OCI-LY3 (cell line): ENCODE measurements around the gene DQX1.

Source experiments
- H2AFZ ChIP-seq: fragments of 200-600, 300-600 bp; shearing (Covaris generic); 2 replicates; pipeline ENCODE4 v1.6.0; 2014; ENCODE audit warnings: antibody characterized with exemption, low read depth, low read length
- H3K27ac ChIP-seq: fragments of 200-600, 300-600 bp; sonication (generic); 2 replicates; pipeline ENCODE4 v1.5.1; 2014; ENCODE audit warnings: mild to moderate bottlenecking, low read length, moderate library complexity, mixed read lengths
- H3K27me3 ChIP-seq: fragments of 200-600, 300-600 bp; sonication (generic); 2 replicates; pipeline ENCODE4 v1.6.1; 2014; ENCODE audit warnings: low read depth, low read length, mixed read lengths
- H3K36me3 ChIP-seq: fragments of 200-600, 300-600 bp; sonication (generic); replicated peaks from 2 replicates; pipeline ENCODE3; 2014; ENCODE audit warnings: low read depth, low read length, mixed read lengths
- H3K4me1 ChIP-seq: fragments of 300-600, 200-600 bp; sonication (generic); 2 replicates; pipeline ENCODE4 v1.6.1; 2014; ENCODE audit warnings: low read length, mixed read lengths
- H3K4me2 ChIP-seq: fragments of 200-600, 300-600 bp; sonication (generic); 2 replicates; pipeline ENCODE4 v1.6.1; 2014; ENCODE audit warnings: low read length, mixed read lengths
- H3K4me3 ChIP-seq: fragments of 300-600, 200-600 bp; sonication (generic); 2 replicates; pipeline ENCODE4 v1.5.1; 2014; ENCODE audit warnings: antibody characterized with exemption, mild to moderate bottlenecking, low read length, moderate library complexity
- H3K79me2 ChIP-seq: fragments of 300-600, 200-600 bp; shearing (Covaris generic); 2 replicates; pipeline ENCODE4 v1.6.1; 2014; ENCODE audit warnings: mild to moderate bottlenecking, low read length, mixed read lengths
- H3K9ac ChIP-seq: fragments of 300-600, 200-600 bp; shearing (Covaris generic); 2 replicates; pipeline ENCODE4 v1.6.0; 2014; ENCODE audit warnings: mild to moderate bottlenecking, low read length, moderate library complexity
- H3K9me3 ChIP-seq: fragments of 200-600, 300-600 bp; shearing (Covaris generic); 2 replicates; pipeline ENCODE4 v1.6.1; 2014; ENCODE audit warnings: low read length, mixed read lengths; ENCODE audit not compliant: insufficient read depth
- H4K20me1 ChIP-seq: fragments of 200-600, 300-600 bp; sonication (generic); 2 replicates; pipeline ENCODE4 v1.6.1; 2016; ENCODE audit warnings: low read length, mixed read lengths; ENCODE audit not compliant: insufficient read depth
- EZH2phosphoT487 ChIP-seq: fragments of 200-600 bp; shearing (Covaris generic); IDR thresholded peaks from 2 replicates; pipeline ENCODE4 v1.6.1; 2018; ENCODE audit warnings: antibody characterized with exemption, mixed run types, low read depth
- TF ChIP-seq, protein P1 (sequence below): fragments of 200-600, 300-600 bp; sonication (generic); IDR thresholded peaks from 2 replicates; pipeline ENCODE4 v1.5.1; 2014; ENCODE audit warnings: antibody characterized with exemption, low read length, low read depth

DQX1 gene

DNA sequence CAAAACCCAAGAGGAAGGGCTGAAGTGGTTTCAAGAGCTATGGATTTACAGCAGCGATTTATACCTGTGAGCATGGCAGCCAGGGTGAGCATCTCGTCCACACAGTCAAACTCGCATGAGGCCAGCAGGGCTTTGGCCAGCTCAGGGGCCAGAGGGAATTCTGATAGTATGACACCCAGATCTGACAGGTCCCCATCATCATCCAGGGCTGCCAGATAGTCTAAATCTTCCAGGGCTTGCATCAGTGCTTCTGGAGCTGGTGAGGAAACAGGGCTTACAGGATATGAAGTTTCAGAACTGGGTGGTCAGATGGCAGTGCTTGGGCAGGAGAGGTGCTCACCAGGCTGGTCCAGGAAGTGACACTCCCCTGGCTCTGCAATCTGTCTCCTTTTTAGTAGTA, 3.5 kb downstream of the DQX1 start:
- Histone ChIP-seq H3K27ac (no peak overlapping the region), H3K9ac (no peak overlapping the region), H3K4me1 (peaks cover 35% of the 10 kb centered on the region), H3K36me3 (peaks cover 24% of the 10 kb centered on the region), H2AFZ (no peak overlapping the region), H4K20me1 (no peaks in the 10 kb centered on the region), H3K4me3 (no peak overlapping the region), H3K4me2 (no peak overlapping the region), H3K9me3 (no peaks in the 10 kb centered on the region), H3K79me2 (peaks cover 8% of the 10 kb centered on the region), H3K27me3 (no peaks in the 10 kb centered on the region)
- no peak for TF ChIP-seq EZH2phosphoT487
- TF ChIP-seq, protein P1, sequence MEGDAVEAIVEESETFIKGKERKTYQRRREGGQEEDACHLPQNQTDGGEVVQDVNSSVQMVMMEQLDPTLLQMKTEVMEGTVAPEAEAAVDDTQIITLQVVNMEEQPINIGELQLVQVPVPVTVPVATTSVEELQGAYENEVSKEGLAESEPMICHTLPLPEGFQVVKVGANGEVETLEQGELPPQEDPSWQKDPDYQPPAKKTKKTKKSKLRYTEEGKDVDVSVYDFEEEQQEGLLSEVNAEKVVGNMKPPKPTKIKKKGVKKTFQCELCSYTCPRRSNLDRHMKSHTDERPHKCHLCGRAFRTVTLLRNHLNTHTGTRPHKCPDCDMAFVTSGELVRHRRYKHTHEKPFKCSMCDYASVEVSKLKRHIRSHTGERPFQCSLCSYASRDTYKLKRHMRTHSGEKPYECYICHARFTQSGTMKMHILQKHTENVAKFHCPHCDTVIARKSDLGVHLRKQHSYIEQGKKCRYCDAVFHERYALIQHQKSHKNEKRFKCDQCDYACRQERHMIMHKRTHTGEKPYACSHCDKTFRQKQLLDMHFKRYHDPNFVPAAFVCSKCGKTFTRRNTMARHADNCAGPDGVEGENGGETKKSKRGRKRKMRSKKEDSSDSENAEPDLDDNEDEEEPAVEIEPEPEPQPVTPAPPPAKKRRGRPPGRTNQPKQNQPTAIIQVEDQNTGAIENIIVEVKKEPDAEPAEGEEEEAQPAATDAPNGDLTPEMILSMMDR: no peak

DNA sequence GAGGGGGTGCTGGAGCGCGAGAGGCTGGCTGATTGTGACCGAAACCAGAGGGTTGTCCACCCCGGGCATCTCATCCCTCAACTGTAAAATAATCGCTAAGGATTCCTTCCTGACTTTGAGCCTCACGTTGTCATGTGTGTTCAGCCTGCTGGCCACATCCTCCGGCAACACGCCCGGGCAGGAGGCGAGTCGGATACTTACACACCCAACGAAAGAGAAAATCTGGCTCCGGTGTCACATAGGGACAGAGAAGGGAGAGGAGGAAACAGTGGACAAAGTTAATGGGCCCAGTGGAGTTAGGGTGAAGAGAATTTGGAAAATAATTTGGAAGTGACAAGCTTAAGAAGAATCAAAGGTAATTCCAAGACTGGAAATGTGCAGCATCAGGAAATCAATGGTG, 9.4 kb downstream of the DQX1 start:
- H3K27me3 ChIP-seq: no peaks in the 10 kb centered on the region
- no peaks in the 10 kb centered on the region for H4K20me1 ChIP-seq
- peaks cover 16% of the 10 kb centered on the region for H3K4me1 ChIP-seq
- no peaks in the 10 kb centered on the region for H3K79me2 ChIP-seq
- H3K36me3 ChIP-seq: peaks cover 5% of the 10 kb centered on the region
- H3K9me3 ChIP-seq: no peaks in the 10 kb centered on the region
- H3K4me3 ChIP-seq: no peak overlapping the region
- no peak overlapping the region for H3K9ac ChIP-seq
- no peak overlapping the region for H3K4me2 ChIP-seq
- no peak overlapping the region for H2AFZ ChIP-seq
- TF ChIP-seq EZH2phosphoT487: no peak
- TF ChIP-seq, protein P1: no peak
- no peak overlapping the region for H3K27ac ChIP-seq

DNA sequence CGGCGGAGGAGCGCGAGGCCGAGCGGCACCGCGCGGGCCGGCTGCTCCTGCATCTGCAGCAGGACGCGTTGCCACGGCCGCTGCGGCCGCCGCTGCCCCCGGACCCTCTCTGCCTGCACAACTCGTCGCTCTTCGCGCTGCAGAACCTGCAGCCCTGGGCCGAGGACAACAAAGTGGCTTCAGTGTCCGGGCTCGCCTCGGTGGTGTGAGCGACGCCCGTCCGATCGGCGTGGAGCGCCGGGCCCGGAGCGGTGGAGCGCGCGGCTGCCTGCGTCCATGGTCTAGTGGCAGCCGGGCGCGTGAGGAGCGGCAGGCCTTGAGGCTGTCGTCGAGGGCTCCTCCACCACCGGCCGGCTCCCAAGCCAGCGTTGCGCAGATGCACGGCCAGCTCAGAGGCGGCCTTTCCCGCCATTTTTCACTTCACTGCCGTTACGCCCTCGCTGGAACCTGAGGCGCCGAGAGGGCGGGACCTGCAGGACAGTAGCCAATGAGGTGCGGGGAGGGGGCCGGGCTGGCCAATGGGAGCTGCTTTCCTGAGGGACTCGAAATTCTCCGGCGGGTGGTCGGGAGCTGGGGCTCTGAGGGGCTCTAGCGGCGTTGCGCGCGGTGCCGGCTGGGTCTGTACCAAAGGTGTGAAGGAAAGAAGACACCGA, 9.9 kb downstream of the DQX1 start:
- Histone ChIP-seq H3K9ac (no peak overlapping the region), H2AFZ (no peak overlapping the region), H3K27me3 (no peaks in the 10 kb centered on the region), H3K4me3 (no peak overlapping the region), H3K4me1 (peaks cover 16% of the 10 kb centered on the region), H4K20me1 (no peaks in the 10 kb centered on the region), H3K27ac (no peak overlapping the region), H3K36me3 (peaks cover 5% of the 10 kb centered on the region), H3K4me2 (no peak overlapping the region), H3K9me3 (no peaks in the 10 kb centered on the region), H3K79me2 (no peaks in the 10 kb centered on the region)
- TF ChIP-seq, protein P1: no peak
- no peak for TF ChIP-seq EZH2phosphoT487

DNA sequence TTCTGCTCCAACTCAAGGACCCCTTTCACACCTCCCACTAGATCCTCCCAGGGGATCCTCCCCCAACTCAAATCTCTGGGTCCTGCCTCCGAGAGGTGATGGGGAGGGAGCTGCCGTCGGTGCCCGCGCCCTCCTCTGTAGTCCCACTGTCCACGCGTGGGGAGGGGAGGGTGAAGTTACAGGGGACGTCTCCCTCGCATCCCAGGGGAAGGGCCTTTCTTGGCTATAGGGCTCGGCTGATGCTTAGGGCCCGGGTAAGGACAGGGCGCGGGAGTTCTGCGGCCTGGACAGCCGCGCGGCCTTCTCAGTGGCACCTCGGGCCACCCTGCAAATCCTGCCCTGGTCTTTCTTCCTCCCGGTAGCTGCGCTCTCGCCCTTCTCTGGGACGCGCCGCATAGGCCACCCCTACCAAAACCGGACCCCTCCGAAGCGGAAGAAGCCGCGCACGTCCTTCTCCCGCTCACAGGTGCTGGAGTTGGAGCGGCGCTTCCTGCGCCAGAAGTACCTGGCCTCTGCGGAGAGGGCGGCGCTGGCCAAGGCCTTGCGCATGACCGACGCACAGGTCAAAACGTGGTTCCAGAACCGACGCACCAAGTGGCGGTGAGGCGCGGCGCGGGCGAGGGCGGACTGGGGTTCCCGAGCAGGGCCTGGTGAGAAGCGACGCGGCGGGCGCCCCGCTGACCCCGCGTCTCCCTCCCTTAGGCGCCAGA, 10.6 kb downstream of the DQX1 start:
- no peak overlapping the region for H3K27ac ChIP-seq
- peak overlapping the region; percentile 84; the same call in 1 of the 2 replicates for H3K4me3 ChIP-seq
- H3K4me1 ChIP-seq: peaks cover 11% of the 10 kb centered on the region
- no peak overlapping the region for H2AFZ ChIP-seq
- TF ChIP-seq, protein P1: no peak
- TF ChIP-seq EZH2phosphoT487: no peak
- no peak overlapping the region for H3K9ac ChIP-seq
- no peaks in the 10 kb centered on the region for H3K27me3 ChIP-seq
- no peaks in the 10 kb centered on the region for H4K20me1 ChIP-seq
- no peaks in the 10 kb centered on the region for H3K9me3 ChIP-seq
- H3K36me3 ChIP-seq: peaks cover 5% of the 10 kb centered on the region
- H3K79me2 ChIP-seq: no peaks in the 10 kb centered on the region
- H3K4me2 ChIP-seq: peak overlapping the region; percentile 81
